ENCODE results near the gene NTRK3. TPM values are rescaled to one million over a fixed set of nuclear protein-coding genes. Genes with fewer than 3 reads are reported as not detected.

The NTRK3 gene
- total RNA-seq, 4 donors from 2014 or later: 5.3 to 11.7 (median 6.3) TPM

DNA sequence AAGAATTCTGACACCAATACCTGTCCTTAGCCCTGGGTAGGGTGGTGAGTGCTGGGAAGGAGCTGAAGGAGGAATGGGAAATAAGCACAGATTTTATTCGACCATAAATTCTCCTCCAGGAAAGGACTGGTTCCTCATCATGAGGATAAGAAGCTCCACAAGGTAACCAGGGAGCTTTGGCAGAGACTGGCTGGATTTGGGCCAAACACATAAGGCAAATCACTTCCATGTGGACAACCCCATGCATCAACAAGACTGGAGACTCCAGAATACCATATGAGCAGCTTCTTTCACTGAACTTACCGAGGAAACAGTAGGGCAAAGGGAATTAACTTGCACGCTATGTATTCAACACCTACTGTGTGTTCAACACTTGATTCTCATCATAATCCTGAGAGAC, 312.5 kb downstream of the NTRK3 start:
- peak in 1 of 2 donors; percentile 28 for DNase-seq (ENCODE audit: low spot score in 2 of 2)
- 60% methylated on average over 3 of the region's 3 CpGs for WGBS
- peaks cover 15% of the 10 kb centered on the region for H3K4me1 ChIP-seq

DNA sequence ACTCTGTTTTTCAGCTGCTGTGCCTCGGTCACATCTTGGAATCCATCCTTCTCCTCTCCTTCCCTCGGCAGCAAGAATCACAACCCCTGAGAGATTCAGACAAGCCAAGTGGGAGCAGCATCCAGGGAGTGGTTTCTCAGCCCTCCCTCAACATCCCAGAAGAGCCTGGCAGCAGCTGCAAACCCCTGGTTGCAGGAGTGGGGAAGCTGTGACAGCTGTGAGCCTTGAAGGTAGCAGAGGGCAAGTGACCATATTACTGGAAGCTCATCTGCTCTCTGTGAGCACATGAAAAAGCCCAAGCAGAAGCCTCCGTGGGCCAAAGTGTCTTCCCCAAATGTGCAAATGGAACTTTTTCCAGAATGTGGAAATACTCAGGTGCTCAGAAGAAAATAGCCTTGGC, 312.9 kb downstream of the NTRK3 start:
- no peaks in the 10 kb centered on the region for H3K9me3 ChIP-seq
- no peak for TF ChIP-seq POLR2A (IDR thresholded peaks at IDR 0.05)
- TF ChIP-seq EP300 (IDR thresholded peaks at IDR 0.05): no peak
- TF ChIP-seq, protein P1, sequence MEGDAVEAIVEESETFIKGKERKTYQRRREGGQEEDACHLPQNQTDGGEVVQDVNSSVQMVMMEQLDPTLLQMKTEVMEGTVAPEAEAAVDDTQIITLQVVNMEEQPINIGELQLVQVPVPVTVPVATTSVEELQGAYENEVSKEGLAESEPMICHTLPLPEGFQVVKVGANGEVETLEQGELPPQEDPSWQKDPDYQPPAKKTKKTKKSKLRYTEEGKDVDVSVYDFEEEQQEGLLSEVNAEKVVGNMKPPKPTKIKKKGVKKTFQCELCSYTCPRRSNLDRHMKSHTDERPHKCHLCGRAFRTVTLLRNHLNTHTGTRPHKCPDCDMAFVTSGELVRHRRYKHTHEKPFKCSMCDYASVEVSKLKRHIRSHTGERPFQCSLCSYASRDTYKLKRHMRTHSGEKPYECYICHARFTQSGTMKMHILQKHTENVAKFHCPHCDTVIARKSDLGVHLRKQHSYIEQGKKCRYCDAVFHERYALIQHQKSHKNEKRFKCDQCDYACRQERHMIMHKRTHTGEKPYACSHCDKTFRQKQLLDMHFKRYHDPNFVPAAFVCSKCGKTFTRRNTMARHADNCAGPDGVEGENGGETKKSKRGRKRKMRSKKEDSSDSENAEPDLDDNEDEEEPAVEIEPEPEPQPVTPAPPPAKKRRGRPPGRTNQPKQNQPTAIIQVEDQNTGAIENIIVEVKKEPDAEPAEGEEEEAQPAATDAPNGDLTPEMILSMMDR (IDR thresholded peaks at IDR 0.05): no peak
- TF ChIP-seq POLR2AphosphoS5 (IDR thresholded peaks at IDR 0.05): no peak
- no peak overlapping the region for H3K27ac ChIP-seq
- no peaks in the 10 kb centered on the region for H3K27me3 ChIP-seq
- DNase-seq (ENCODE audit: low spot score in 2 of 2): peak in 1 of 2 donors; percentile 54
- 40% methylated on average over 3 of the region's 3 CpGs for WGBS
- no peaks in the 10 kb centered on the region for H3K36me3 ChIP-seq
- no peak overlapping the region for H3K4me3 ChIP-seq
- peaks cover 11% of the 10 kb centered on the region for H3K4me1 ChIP-seq

More for the DNA sequence above, 312.5 kb downstream of the NTRK3 start:
- H3K27ac ChIP-seq: no peak overlapping the region
- H3K9me3 ChIP-seq: no peaks in the 10 kb centered on the region
- TF ChIP-seq POLR2A (IDR thresholded peaks at IDR 0.05) (no peak), POLR2AphosphoS5 (IDR thresholded peaks at IDR 0.05) (no peak), EP300 (IDR thresholded peaks at IDR 0.05) (no peak)
- TF ChIP-seq, protein P1 (IDR thresholded peaks at IDR 0.05): no peak
- no peaks in the 10 kb centered on the region for H3K36me3 ChIP-seq
- H3K4me3 ChIP-seq: no peak overlapping the region
- no peaks in the 10 kb centered on the region for H3K27me3 ChIP-seq

DNA sequence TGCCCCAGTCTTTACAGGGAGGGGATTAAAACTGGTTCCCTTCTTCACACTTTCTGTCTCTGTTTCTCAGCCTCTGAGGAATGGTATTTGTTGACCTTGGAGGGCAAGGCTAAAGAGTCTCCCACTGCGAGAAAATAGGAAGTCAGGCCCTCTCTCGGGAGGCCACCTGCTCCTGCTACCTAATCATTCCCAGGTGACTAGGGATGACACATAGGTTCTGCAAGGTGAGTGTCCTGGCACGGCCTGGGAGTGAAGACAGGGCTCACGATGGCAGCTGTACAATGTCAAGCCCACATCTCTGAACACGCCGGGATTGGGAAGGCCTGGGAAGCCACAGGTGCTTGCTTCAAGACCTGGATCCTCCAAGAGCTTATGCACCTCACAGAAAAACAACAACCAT, 314.2 kb downstream of the NTRK3 start:
- TF ChIP-seq POLR2AphosphoS5 (IDR thresholded peaks at IDR 0.05): no peak
- TF ChIP-seq, protein P1 (IDR thresholded peaks at IDR 0.05): no peak
- TF ChIP-seq POLR2A (IDR thresholded peaks at IDR 0.05): no peak
- TF ChIP-seq EP300 (IDR thresholded peaks at IDR 0.05): no peak
- Histone ChIP-seq H3K4me1 (peaks cover 5% of the 10 kb centered on the region), H3K9me3 (no peaks in the 10 kb centered on the region), H3K27me3 (no peaks in the 10 kb centered on the region), H3K27ac (no peak overlapping the region), H3K4me3 (no peak overlapping the region), H3K36me3 (no peaks in the 10 kb centered on the region)
- 83% methylated on average over 4 of the region's 6 CpGs for WGBS
- DNase-seq (ENCODE audit: low spot score in 2 of 2): no peak

DNA sequence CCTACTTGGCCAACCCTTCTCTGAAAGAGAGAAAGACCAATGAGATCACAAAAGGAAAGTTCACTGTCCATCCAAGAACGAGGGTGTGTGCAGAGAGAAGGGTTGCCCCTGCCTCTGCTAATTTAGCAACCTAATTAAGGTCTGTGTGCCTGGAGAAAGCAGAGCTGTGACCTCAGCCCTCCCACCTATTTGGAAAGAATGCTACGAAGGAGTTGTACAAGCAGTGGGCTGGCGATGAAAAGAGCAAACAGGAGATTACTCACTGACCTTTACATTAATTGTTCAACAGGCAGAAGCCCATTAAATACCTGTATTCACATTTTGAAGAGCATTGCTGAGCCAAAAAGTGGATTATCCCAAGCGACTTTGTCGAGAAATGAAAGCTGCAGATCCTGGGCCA, 314.9 kb downstream of the NTRK3 start:
- Histone ChIP-seq H3K9me3 (no peaks in the 10 kb centered on the region), H3K27ac (no peak overlapping the region), H3K4me3 (no peak overlapping the region), H3K27me3 (no peaks in the 10 kb centered on the region), H3K4me1 (peaks cover 4% of the 10 kb centered on the region), H3K36me3 (no peaks in the 10 kb centered on the region)
- WGBS: 82% methylated on average over 5 of the region's 5 CpGs
- no peak for DNase-seq (ENCODE audit: low spot score in 2 of 2)
- TF ChIP-seq EP300 (IDR thresholded peaks at IDR 0.05): no peak
- no peak for TF ChIP-seq POLR2AphosphoS5 (IDR thresholded peaks at IDR 0.05)
- TF ChIP-seq, protein P1 (IDR thresholded peaks at IDR 0.05): no peak
- TF ChIP-seq POLR2A (IDR thresholded peaks at IDR 0.05): no peak

DNA sequence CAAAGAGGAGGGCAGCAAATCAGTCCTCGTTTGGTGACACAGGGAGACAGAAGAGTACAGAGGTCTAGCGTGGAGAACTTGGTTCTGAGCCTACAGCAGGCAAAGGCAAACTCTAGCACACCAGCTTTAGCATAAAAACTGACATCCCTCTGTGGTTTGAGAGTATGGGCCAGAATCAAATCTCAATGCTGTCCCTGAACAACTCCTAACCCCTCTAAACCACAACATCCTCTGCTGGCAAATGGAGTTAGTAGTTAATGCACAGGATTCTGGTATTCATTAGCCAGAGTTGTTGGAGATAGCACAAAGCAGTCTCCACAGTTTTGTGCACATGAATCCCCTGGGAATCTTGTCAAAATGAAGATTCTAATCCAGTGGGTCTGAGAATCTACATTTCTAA, 315.8 kb downstream of the NTRK3 start:
- H3K27me3 ChIP-seq: no peaks in the 10 kb centered on the region
- H3K36me3 ChIP-seq: no peaks in the 10 kb centered on the region
- H3K9me3 ChIP-seq: no peaks in the 10 kb centered on the region
- TF ChIP-seq POLR2A (IDR thresholded peaks at IDR 0.05): no peak
- TF ChIP-seq POLR2AphosphoS5 (IDR thresholded peaks at IDR 0.05): no peak
- TF ChIP-seq, protein P1 (IDR thresholded peaks at IDR 0.05): no peak
- H3K4me1 ChIP-seq: peaks cover 4% of the 10 kb centered on the region
- WGBS: 63% methylated on average over 2 of the region's 2 CpGs
- DNase-seq (ENCODE audit: low spot score in 2 of 2): no peak
- H3K4me3 ChIP-seq: no peak overlapping the region
- no peak overlapping the region for H3K27ac ChIP-seq

Data from suprapubic skin (tissue), 4 donors.